ENCODE results near the gene CCL22.
"Not testable (repeated sequence)": the region's sequence is repeated elsewhere in the genome, so short reads cannot be mapped to it uniquely, and the experiment has no call there.

Gene CCL22

DNA sequence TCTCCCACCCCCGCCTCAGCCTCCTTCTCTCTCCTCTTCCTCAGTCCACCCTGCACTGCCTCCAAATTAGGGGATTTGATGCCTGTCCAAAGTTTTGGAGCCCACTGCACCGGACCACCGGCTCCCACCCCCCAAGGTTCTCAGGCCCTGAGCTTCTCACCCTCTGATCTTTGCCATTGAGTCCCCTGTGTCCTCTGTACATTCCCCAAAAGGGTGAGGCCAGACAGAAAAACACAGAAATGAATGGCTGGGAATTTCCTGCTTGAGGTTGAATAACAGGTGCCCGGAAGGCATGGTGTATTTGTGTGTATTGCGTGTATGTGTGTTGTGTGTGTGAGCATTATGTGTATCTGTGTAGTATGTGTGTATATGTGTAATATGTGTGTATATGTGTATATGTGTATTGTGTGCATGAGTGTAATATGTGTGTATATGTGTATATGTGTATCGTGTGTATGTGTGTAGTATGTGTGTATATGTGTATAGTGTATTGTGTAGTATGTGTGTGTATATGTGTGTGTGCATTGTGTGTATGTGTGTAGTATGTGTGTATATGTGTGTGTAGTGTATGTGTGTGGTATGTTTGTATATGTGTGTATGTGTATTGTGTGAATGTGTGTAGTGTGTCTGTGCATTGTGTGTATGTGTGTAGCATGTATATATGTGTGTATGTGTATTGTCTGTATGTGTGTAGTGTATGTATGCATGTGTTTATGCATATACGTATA, 29.9 kb downstream of the CCL22 start:
- Mint-ChIP-seq H3K27ac (no peak overlapping the region), H3K4me3 (no peak overlapping the region), H3K36me3 (ENCODE audit: low read depth) (no peaks in the 10 kb centered on the region), H3K9me3 (no peaks in the 10 kb centered on the region), H3K27me3 (peaks cover 15% of the 10 kb centered on the region), H3K4me1 (peaks cover 23% of the 10 kb centered on the region)
- ATAC-seq (peak; percentile 47), DNase-seq (no peak)

DNA sequence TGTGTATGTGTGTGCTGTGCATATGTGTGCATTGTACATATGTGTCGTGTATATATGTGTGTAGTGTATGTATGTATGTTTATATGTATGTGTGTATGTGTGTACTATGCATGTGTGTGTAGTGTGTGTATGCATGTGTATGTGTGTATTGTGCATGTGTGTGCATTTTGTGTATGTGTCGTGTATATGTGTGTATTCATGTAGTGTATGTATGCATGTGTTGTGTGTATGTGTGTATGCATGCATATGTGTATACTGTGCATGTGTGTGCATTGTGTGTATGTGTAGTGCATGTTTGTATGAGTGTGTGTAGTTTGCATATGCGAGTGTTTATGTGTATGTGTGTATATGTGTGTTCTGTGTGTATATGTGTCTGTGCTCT, 30.5 kb downstream of the CCL22 start:
- no peak for DNase-seq
- H3K27ac Mint-ChIP-seq: no peak overlapping the region
- peaks cover 15% of the 10 kb centered on the region for H3K27me3 Mint-ChIP-seq
- no peak overlapping the region for H3K4me3 Mint-ChIP-seq
- H3K9me3 Mint-ChIP-seq: no peaks in the 10 kb centered on the region
- no peak for ATAC-seq
- H3K36me3 Mint-ChIP-seq (ENCODE audit: low read depth): no peaks in the 10 kb centered on the region
- peaks cover 19% of the 10 kb centered on the region for H3K4me1 Mint-ChIP-seq

- no peaks in the 10 kb centered on the region for H3K9me3 Mint-ChIP-seq
- no peak overlapping the region for H3K4me3 Mint-ChIP-seq
- peaks cover 15% of the 10 kb centered on the region for H3K4me1 Mint-ChIP-seq
- no peaks in the 10 kb centered on the region for H3K36me3 Mint-ChIP-seq (ENCODE audit: low read depth)
- peaks cover 15% of the 10 kb centered on the region for H3K27me3 Mint-ChIP-seq
- no peak overlapping the region for H3K27ac Mint-ChIP-seq
- DNase-seq (no peak), ATAC-seq (no peak)
These were observed 32.2 kb downstream of the CCL22 start for GRCh38 chr16:57390636-57391295.

GRCh38 chr16:57391300-57391699, 32.7 kb downstream of the CCL22 start:
- no peak overlapping the region for H3K4me3 Mint-ChIP-seq
- peak; percentile 45 for ATAC-seq
- DNase-seq: no peak
- H3K36me3 Mint-ChIP-seq (ENCODE audit: low read depth): no peaks in the 10 kb centered on the region
- H3K4me1 Mint-ChIP-seq: peaks cover 15% of the 10 kb centered on the region
- peaks cover 15% of the 10 kb centered on the region for H3K27me3 Mint-ChIP-seq
- no peak overlapping the region for H3K27ac Mint-ChIP-seq
- H3K9me3 Mint-ChIP-seq: no peaks in the 10 kb centered on the region

DNA sequence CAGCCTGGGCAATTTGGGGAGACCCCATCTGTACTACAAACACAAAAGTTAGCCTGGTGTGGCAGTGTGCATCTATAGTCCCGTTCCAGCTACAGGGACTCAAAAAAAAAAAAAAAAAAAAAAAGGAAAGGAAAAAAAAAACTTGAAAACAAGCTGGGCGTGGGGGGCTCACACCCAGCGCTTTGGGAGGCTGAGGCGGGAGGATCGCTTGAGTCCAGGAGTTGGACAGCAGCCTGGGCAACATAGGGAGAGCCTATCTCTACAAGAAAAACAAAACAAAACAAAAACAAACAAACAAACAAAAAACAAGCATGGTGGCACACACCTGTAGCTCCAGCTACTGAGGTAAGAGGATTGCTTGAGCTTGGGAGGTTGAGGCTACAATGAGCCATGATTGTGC, 33.1 kb downstream of the CCL22 start:
- Mint-ChIP-seq H3K4me1 (peaks cover 12% of the 10 kb centered on the region), H3K36me3 (ENCODE audit: low read depth) (no peaks in the 10 kb centered on the region), H3K4me3 (no peak overlapping the region), H3K9me3 (no peaks in the 10 kb centered on the region), H3K27ac (no peak overlapping the region), H3K27me3 (peaks cover 12% of the 10 kb centered on the region)
- no peak for ATAC-seq
- no peak for DNase-seq

DNA sequence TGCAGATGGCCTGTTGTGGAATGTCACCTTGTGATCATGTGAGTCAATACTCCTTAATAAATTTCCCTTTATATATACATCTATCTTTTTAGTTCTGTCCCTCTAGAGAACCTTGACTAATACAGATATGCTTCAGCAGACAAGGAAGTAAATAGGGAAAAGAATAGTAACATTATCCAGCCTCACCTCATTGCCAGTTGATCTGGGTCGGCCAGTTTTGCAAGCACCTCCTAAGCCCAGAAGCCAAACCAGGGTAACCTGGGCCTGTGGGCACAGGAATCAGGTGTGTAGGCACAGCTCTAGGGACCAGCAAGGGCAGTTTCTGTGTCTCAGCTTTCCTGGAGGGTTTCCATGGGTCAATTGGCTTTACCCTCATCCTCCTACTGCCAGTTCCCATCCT, 34.1 kb downstream of the CCL22 start:
- no peak for ATAC-seq

GRCh38 chr16:57394444-57394843, 35.9 kb downstream of the CCL22 start:
- no peak overlapping the region for H3K4me3 Mint-ChIP-seq
- no peaks in the 10 kb centered on the region for H3K36me3 Mint-ChIP-seq (ENCODE audit: low read depth)
- ATAC-seq (no peak), DNase-seq (no peak)
- H3K27ac Mint-ChIP-seq: no peak overlapping the region
- peaks cover 4% of the 10 kb centered on the region for H3K4me1 Mint-ChIP-seq
- peaks cover 7% of the 10 kb centered on the region for H3K27me3 Mint-ChIP-seq
- H3K9me3 Mint-ChIP-seq: no peaks in the 10 kb centered on the region

More for the DNA sequence above, 34.1 kb downstream of the CCL22 start:
- Mint-ChIP-seq H3K36me3 (ENCODE audit: low read depth) (no peaks in the 10 kb centered on the region), H3K4me1 (peaks cover 12% of the 10 kb centered on the region), H3K9me3 (no peaks in the 10 kb centered on the region), H3K27ac (no peak overlapping the region), H3K27me3 (peaks cover 12% of the 10 kb centered on the region), H3K4me3 (no peak overlapping the region)
- DNase-seq: no peak

DNA sequence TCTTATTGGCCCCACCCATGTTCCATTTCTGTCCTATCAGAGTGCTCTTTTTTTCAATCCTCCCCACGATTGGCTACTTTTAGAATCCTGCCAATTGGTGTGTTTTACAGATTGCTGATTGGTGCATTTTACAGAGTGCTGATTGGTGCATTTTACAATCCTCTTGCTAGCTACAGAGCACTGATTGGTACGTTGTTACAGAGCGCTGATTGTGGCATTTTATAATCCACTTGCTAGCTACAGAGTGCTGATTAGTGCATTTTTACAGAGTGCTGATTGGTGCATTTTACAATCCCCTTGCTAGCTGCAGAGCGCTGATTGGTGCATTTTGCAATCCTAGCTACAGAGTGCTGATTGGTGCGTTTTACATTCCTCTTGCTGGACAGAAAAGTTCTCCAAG, 36.4 kb downstream of the CCL22 start:
- Mint-ChIP-seq H3K4me1 (peaks cover 4% of the 10 kb centered on the region), H3K9me3 (no peaks in the 10 kb centered on the region)

GRCh38 chr16:57396786-57397185, 38.2 kb downstream of the CCL22 start:
- DNase-seq (no peak), ATAC-seq (no peak)
- Mint-ChIP-seq H3K9me3 (no peaks in the 10 kb centered on the region), H3K36me3 (ENCODE audit: low read depth) (no peaks in the 10 kb centered on the region), H3K4me1 (peaks cover 2% of the 10 kb centered on the region), H3K27ac (no peak overlapping the region), H3K27me3 (peaks cover 3% of the 10 kb centered on the region), H3K4me3 (no peak overlapping the region)

More for the DNA sequence above, 36.4 kb downstream of the CCL22 start:
- no peak for ATAC-seq
- DNase-seq: no peak
- Mint-ChIP-seq H3K36me3 (ENCODE audit: low read depth) (no peaks in the 10 kb centered on the region), H3K27me3 (peaks cover 7% of the 10 kb centered on the region), H3K4me3 (no peak overlapping the region), H3K27ac (no peak overlapping the region)

- not testable (repeated sequence) for H3K36me3 Mint-ChIP-seq (ENCODE audit: low read depth); DNase-seq; H3K27me3 Mint-ChIP-seq; H3K4me1 Mint-ChIP-seq; H3K27ac Mint-ChIP-seq; H3K4me3 Mint-ChIP-seq; ATAC-seq; H3K9me3 Mint-ChIP-seq
These were observed 38.9 kb downstream of the CCL22 start for GRCh38 chr16:57397493-57397892.

GRCh38 chr16:57401943-57402640, 43.5 kb downstream of the CCL22 start:
- no peak for DNase-seq
- Mint-ChIP-seq H3K27me3 (peaks cover 2% of the 10 kb centered on the region), H3K36me3 (ENCODE audit: low read depth) (no peaks in the 10 kb centered on the region), H3K4me3 (no peak overlapping the region), H3K4me1 (peaks cover 11% of the 10 kb centered on the region), H3K9me3 (no peaks in the 10 kb centered on the region), H3K27ac (no peak overlapping the region)
- no peak for ATAC-seq

- DNase-seq: no peak
- ATAC-seq: no peak
- H3K36me3 Mint-ChIP-seq (ENCODE audit: low read depth): no peaks in the 10 kb centered on the region
These were observed 45.6 kb downstream of the CCL22 start, which contains the start of gene CCL17 for GRCh38 chr16:57403965-57404817. TSS of gene CCL17 (plus strand) at chr16:57404767. CDS start at chr16:57413933, 9,166 bp downstream.

DNA sequence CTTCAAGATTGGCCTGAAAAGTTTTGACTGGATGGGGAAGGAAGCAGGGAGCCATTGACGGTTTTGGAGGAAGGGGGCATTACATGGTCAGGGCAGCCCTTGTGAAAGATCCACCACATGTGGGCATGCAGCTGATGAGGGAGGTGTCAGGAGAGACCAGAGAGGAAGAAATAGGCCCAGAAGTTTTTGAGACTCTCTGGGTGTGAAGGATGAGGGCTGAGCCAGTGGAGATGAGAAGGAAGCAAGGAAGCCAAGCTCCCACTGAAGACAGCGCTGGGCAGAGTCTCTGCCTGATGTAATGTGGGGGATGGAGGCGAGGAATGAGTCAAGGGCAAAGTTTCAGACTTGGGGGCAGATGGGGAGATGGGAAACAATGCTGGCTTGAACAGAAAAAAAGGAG, 46.5 kb downstream of the CCL22 start:
- peak overlapping the region; percentile 40 for H3K27ac Mint-ChIP-seq
- no peak overlapping the region for H3K4me3 Mint-ChIP-seq
- peaks cover 5% of the 10 kb centered on the region for H3K27me3 Mint-ChIP-seq
- H3K9me3 Mint-ChIP-seq: no peaks in the 10 kb centered on the region
- DNase-seq: no peak
- H3K4me1 Mint-ChIP-seq: peaks cover 14% of the 10 kb centered on the region
- peak; percentile 53 for ATAC-seq
- H3K36me3 Mint-ChIP-seq (ENCODE audit: low read depth): no peaks in the 10 kb centered on the region

More at GRCh38 chr16:57403965-57404817, 45.6 kb downstream of the CCL22 start, which contains the start of gene CCL17:
- no peaks in the 10 kb centered on the region for H3K9me3 Mint-ChIP-seq
- H3K27ac Mint-ChIP-seq: peak within 1 kb of the TSS; percentile 40
- H3K27me3 Mint-ChIP-seq: peaks cover 2% of the 10 kb centered on the region
- no peak within 1 kb of the TSS for H3K4me3 Mint-ChIP-seq
- H3K4me1 Mint-ChIP-seq: peaks cover 12% of the 10 kb centered on the region

DNA sequence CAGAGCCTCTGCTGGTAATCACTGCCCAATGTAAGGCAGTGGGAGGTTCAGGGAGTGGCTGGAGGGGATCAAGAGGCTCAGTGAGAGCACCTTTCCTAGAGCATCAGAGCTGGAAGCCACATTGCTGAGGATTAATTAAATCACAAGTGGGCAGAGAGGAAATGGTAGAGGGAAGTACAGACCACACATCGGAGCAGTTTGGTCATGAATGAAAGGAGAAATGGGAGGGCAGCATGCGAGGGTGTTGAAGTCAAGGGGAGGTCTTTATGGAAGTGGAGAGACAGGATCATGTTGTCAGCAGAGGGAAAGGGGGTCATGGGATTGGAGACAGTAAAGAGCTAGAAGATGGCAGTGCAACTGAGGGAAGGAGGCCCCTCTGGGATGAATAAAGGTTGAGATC, 48.3 kb downstream of the CCL22 start:
- no peak overlapping the region for H3K27ac Mint-ChIP-seq
- H3K4me1 Mint-ChIP-seq: peaks cover 20% of the 10 kb centered on the region
- no peaks in the 10 kb centered on the region for H3K36me3 Mint-ChIP-seq (ENCODE audit: low read depth)
- H3K9me3 Mint-ChIP-seq: no peaks in the 10 kb centered on the region
- H3K27me3 Mint-ChIP-seq: peaks cover 5% of the 10 kb centered on the region
- DNase-seq (no peak), ATAC-seq (no peak)
- no peak overlapping the region for H3K4me3 Mint-ChIP-seq

All from activated naive CD8-positive, alpha-beta T cell treated with anti-CD3 and anti-CD28 coated beads, Interleukin-2, amount 50 U/mL, for 24 hours (primary cell).